CD14-positive monocyte (primary cell): ENCODE data around the gene BMERB1. TPM values are rescaled to one million over a fixed set of nuclear protein-coding genes. Genes with fewer than 3 reads are reported as not detected.
A peak's percentile ranks its signal among the peaks of the same experiment; 100 is the strongest.
"Not testable (repeated sequence)": the region's sequence is repeated elsewhere in the genome, so short reads cannot be mapped to it uniquely, and the experiment has no call there.

Experiments used
- DNase-seq, 3 donors: peaks; one replicate each; pipeline ENCODE4 v3.0.0-alpha.2; 2011 to 2022
- H2AFZ ChIP-seq: 2 replicates; pipeline ENCODE4 v1.6.0; 2012; ENCODE audit warnings: mild to moderate bottlenecking, low read depth, low read length, inconsistent platforms; ENCODE audit not compliant: insufficient read depth, poor library complexity, severe bottlenecking
- H3K27ac ChIP-seq, 2 donors: 1 replicate in 1 of 2; 2 replicates in 1 of 2; pipeline ENCODE4 v1.5.1; 2012 to 2013; ENCODE audit warnings: low read length in 2 of 2, control low read depth in 1 of 2, inconsistent platforms in 1 of 2, low read depth in 1 of 2, mild to moderate bottlenecking in 1 of 2
- H3K27me3 ChIP-seq, 2 donors: one replicate each; pipeline versions ENCODE4 v1.6.0 to v1.6.1; 2011 to 2013; ENCODE audit warnings: low read length in 2 of 2; ENCODE audit not compliant: control insufficient read depth in 2 of 2, insufficient read depth in 2 of 2
- H3K36me3 ChIP-seq, 2 donors: replicated peaks in 1 of 2; 1 replicate in 1 of 2; 2 replicates in 1 of 2; pipeline versions ENCODE4 v1.5.1 to v1.6.1; 2012 to 2013; ENCODE audit warnings: low read length in 2 of 2, control low read depth in 1 of 2, inconsistent platforms in 1 of 2, mild to moderate bottlenecking in 1 of 2; ENCODE audit not compliant: insufficient read depth in 2 of 2, control insufficient read depth in 1 of 2
- H3K4me1 ChIP-seq, 2 donors: 1 replicate in 1 of 2; 2 replicates in 1 of 2; pipeline versions ENCODE4 v1.5.1 to v1.6.1; 2012 to 2013; ENCODE audit warnings: low read length in 2 of 2, control low read depth in 1 of 2, inconsistent platforms in 1 of 2, mild to moderate bottlenecking in 1 of 2, moderate library complexity in 1 of 2; ENCODE audit not compliant: insufficient read depth in 2 of 2, control insufficient read depth in 1 of 2
- H3K4me2 ChIP-seq: replicated peaks from 2 replicates; pipeline ENCODE3; 2012; ENCODE audit warnings: low read length, moderate library complexity, mild to moderate bottlenecking; ENCODE audit not compliant: poor library complexity, severe bottlenecking; ENCODE audit errors: extremely low read depth
- H3K4me3 ChIP-seq, 3 experiments: fragments of 200-600 bp in 1 of 3; sonication (generic) in 1 of 3; replicated peaks in 1 of 3; 1 replicate in 2 of 3; 2 replicates in 1 of 3; pipeline ENCODE4 v1.5.1; 2011 to 2013; ENCODE audit warnings: low read length in 3 of 3, mild to moderate bottlenecking in 3 of 3, control low read depth in 2 of 3, low read depth in 2 of 3, inconsistent platforms in 1 of 3, moderate library complexity in 1 of 3
- H3K79me2 ChIP-seq: 2 replicates; pipeline ENCODE4 v1.6.0; 2012; ENCODE audit warnings: mild to moderate bottlenecking, control low read depth, inconsistent platforms, low read length, moderate library complexity; ENCODE audit not compliant: insufficient read depth
- H3K9ac ChIP-seq: 2 replicates; pipeline ENCODE4 v1.6.0; 2017; ENCODE audit warnings: low read length, mild to moderate bottlenecking; ENCODE audit not compliant: insufficient read depth, poor library complexity, severe bottlenecking
- H3K9me3 ChIP-seq, 2 donors: replicated peaks in 1 of 2; 1 replicate in 1 of 2; 2 replicates in 1 of 2; pipeline versions ENCODE4 v1.5.1 to v1.6.1; 2012 to 2013; ENCODE audit warnings: low read length in 2 of 2, control low read depth in 1 of 2; ENCODE audit not compliant: control insufficient read depth in 1 of 2, insufficient read depth in 1 of 2
- H4K20me1 ChIP-seq: 2 replicates; pipeline ENCODE4 v1.6.0; 2012; ENCODE audit warnings: mild to moderate bottlenecking, low read length, control low read depth, moderate library complexity; ENCODE audit not compliant: insufficient read depth
- H3K27ac Mint-ChIP-seq, 7 donors: one replicate each; pipeline ENCODE4 v1.8.0; 2020; ENCODE audit warnings: mild to moderate bottlenecking in 7 of 7, mixed read lengths in 7 of 7, moderate library complexity in 6 of 7, inconsistent platforms in 2 of 7
- H3K27me3 Mint-ChIP-seq, 3 donors: one replicate each; pipeline ENCODE4 v1.8.0; 2021 to 2022; ENCODE audit warnings: low read depth in 3 of 3, mild to moderate bottlenecking in 3 of 3, mixed read lengths in 3 of 3, moderate library complexity in 3 of 3, inconsistent platforms in 1 of 3
- H3K36me3 Mint-ChIP-seq, 2 donors: one replicate each; pipeline ENCODE4 v1.8.0; 2020; ENCODE audit warnings: mixed read lengths in 2 of 2, inconsistent platforms in 1 of 2, mild to moderate bottlenecking in 1 of 2
- H3K4me1 Mint-ChIP-seq: one replicate; pipeline ENCODE4 v1.8.0; 2020; ENCODE audit warnings: mild to moderate bottlenecking, mixed read lengths
- H3K4me3 Mint-ChIP-seq, 2 donors: one replicate each; pipeline ENCODE4 v1.8.0; 2020; ENCODE audit warnings: mild to moderate bottlenecking in 2 of 2, mixed read lengths in 2 of 2, moderate library complexity in 1 of 2
- H3K9me3 Mint-ChIP-seq, 7 donors: one replicate each; pipeline ENCODE4 v1.8.0; 2020 to 2022; ENCODE audit warnings: mixed read lengths in 7 of 7, mild to moderate bottlenecking in 6 of 7, moderate library complexity in 6 of 7, inconsistent platforms in 2 of 7
- WGBS: methylation state at CpG from one replicate; pipeline ENCODE4 v1.1.5; 2013; ENCODE audit warnings: missing lambda C conversion rate; ENCODE audit not compliant: insufficient coverage; 5-methylcytosine and 5-hydroxymethylcytosine counted together
- intact Hi-C, 2 donors: fragments of 100-400 bp; cut with micrococcal nuclease; formaldehyde crosslinking; loops; one replicate each; pipeline versions ENCODE4 v1.15.0 to v1.15.1; 2023
- polyA plus RNA-seq, 3 donors: library from polyadenylated mRNA; depleted of rRNA in 1 of 3; unstranded in 2 of 3; stranded (reverse) in 1 of 3; fragments of 300-500 nt in 2 of 3; fragments of >200 nt in 1 of 3; fragmentation: Illumina TruSeq in 2 of 3; gene quantifications; 1 replicate in 2 of 3; 2 replicates in 1 of 3; pipeline ENCODE4 v1.2.3, GENCODE V29; 2012 to 2021
- TF ChIP-seq, protein P1 (sequence below): fragments of 200-600 bp; IDR thresholded peaks from one replicate; pipeline ENCODE4 v1.8.0; 2022; ENCODE audit warnings: antibody characterized with exemption, mild to moderate bottlenecking

BMERB1 gene
- polyA plus RNA-seq, 3 donors: 0.11 to 0.28 (median 0.11) TPM

- Histone ChIP-seq H3K79me2 (no peaks in the 10 kb centered on the region), H3K9ac (no peak overlapping the region), H3K27ac (no peak overlapping the region), H3K4me3 (no peak overlapping the region), H4K20me1 (no peaks in the 10 kb centered on the region), H3K27me3 (no peaks in the 10 kb centered on the region), H2AFZ (no peak overlapping the region), H3K9me3 (peaks cover 7 to 13% of the 10 kb centered on the region in 2 donors), H3K4me2 (no peak overlapping the region), H3K4me1 (peaks cover 3 to 7% of the 10 kb centered on the region in 2 donors), H3K36me3 (no peaks in the 10 kb centered on the region)
- TF ChIP-seq, protein P1, sequence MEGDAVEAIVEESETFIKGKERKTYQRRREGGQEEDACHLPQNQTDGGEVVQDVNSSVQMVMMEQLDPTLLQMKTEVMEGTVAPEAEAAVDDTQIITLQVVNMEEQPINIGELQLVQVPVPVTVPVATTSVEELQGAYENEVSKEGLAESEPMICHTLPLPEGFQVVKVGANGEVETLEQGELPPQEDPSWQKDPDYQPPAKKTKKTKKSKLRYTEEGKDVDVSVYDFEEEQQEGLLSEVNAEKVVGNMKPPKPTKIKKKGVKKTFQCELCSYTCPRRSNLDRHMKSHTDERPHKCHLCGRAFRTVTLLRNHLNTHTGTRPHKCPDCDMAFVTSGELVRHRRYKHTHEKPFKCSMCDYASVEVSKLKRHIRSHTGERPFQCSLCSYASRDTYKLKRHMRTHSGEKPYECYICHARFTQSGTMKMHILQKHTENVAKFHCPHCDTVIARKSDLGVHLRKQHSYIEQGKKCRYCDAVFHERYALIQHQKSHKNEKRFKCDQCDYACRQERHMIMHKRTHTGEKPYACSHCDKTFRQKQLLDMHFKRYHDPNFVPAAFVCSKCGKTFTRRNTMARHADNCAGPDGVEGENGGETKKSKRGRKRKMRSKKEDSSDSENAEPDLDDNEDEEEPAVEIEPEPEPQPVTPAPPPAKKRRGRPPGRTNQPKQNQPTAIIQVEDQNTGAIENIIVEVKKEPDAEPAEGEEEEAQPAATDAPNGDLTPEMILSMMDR: no peak
- 100% methylated on average over 1 of the region's 2 CpGs for whole genome bisulfite sequencing
- intact Hi-C loops: no loop called here
- Mint-ChIP-seq H3K9me3 (peaks cover 4 to 12% (median 6%) of the 10 kb centered on the region in 7 donors), H3K27ac (no peak overlapping the region), H3K36me3 (no peaks in the 10 kb centered on the region), H3K4me3 (no peak overlapping the region), H3K27me3 (peaks cover 3 to 5% (median 4%) of the 10 kb centered on the region in 3 donors), H3K4me1 (peaks cover 7% of the 10 kb centered on the region)
- peak in 2 of 3 donors; percentile 16 to 17 for DNase-seq
Observed at GRCh38 chr16:15545544-15545943, 111.2 kb downstream of the BMERB1 start.

DNA sequence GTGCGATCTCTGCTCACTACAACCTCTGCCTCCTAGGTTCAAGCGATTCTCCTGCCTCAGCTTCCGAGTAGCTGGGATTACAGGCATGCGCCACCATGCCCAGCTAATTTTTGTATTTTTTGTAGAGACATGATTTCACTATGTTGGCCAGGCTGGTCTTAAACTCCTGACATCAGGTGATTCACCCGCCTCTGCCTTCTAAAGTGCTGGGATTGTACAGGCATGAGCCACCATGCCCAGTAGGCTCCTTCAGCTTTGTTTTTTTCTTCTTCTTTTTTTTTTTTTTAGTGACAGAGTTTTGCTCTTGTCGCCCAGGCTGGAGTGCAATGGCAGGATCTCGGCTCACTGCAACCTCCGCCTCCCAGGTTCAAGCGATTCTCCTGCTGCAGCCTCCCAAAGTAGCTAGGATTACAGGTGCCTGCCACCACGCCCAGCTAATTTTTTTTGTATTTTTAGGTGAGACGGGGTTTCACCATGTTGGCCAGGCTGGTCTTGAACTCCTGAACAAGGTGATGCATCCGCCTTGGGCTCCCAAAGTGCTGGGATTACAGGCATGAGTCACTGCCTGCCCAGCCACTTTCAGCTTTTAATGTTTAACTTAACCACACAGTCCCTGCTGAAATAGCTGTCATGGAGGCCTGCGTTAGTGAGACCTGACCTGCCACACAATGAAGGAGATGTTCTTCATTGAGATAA lies 112.8 kb downstream of the BMERB1 start:
- H3K27ac Mint-ChIP-seq, H3K9ac ChIP-seq, H3K4me3 Mint-ChIP-seq, H3K4me1 ChIP-seq, intact Hi-C loops, H3K27me3 ChIP-seq, H3K4me3 ChIP-seq, H3K36me3 ChIP-seq, H2AFZ ChIP-seq, H4K20me1 ChIP-seq, H3K36me3 Mint-ChIP-seq, H3K27ac ChIP-seq, H3K79me2 ChIP-seq, H3K4me2 ChIP-seq, DNase-seq: not testable (repeated sequence)
- 97% methylated on average over 6 of the region's 13 CpGs for WGBS
- Mint-ChIP-seq H3K4me1 (peaks cover 19% of the 10 kb centered on the region), H3K27me3 (peaks cover 5 to 10% (median 5%) of the 10 kb centered on the region in 3 donors), H3K9me3 (peaks cover 4 to 12% (median 7%) of the 10 kb centered on the region in 7 donors)
- H3K9me3 ChIP-seq: peaks cover 7 to 13% of the 10 kb centered on the region in 2 donors
